HEK293T (cell line): ENCODE results near the gene CDH2.

Experiments used
- FOXA1 ChIP-seq: fragments of 450-650 bp; IDR thresholded peaks from 2 replicates; pipeline ENCODE4 v1.6.1; 2016; ENCODE audit warnings: mild to moderate bottlenecking
- FOXK2 ChIP-seq: fragments of 450-650 bp; IDR thresholded peaks from 2 replicates; pipeline ENCODE4 v1.6.1; 2016; ENCODE audit warnings: mild to moderate bottlenecking
- SP1 ChIP-seq: fragments of 450-650 bp; IDR thresholded peaks from 2 replicates; pipeline ENCODE4 v1.6.1; 2017
- TARDBP ChIP-seq: fragments of 450-650 bp; IDR thresholded peaks from 2 replicates; pipeline ENCODE4 v1.6.1; 2016

DNA sequence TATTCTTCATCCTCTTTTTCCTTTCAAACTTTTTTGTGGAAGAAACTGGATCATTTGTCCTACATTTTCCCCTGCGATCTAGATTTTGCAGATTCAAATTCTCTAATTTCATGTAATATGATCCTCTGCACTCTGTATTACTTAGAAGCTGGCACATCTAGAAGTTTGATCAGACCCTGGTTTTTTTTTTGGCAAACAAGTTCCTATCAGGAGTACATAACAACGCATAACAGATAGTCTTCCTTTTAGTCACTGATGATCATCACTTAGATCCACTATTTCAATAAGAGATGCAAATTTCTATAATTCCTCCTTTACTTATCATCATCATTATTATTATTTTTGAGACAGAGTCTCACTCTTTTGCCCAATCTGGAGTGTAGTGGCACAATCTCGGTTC lies 117.1 kb downstream of the CDH2 start:
- TF ChIP-seq FOXA1, result no peak
- no peak for TF ChIP-seq SP1
- TF ChIP-seq TARDBP, result no peak
- no peak for TF ChIP-seq FOXK2
